IPS-18c (cell line): ENCODE measurements around the gene TMEM161A.
A peak's percentile ranks its signal among the peaks of the same experiment; 100 is the strongest.
"Not testable (repeated sequence)": the region's sequence is repeated elsewhere in the genome, so short reads cannot be mapped to it uniquely, and the experiment has no call there.

Source experiments
- H3K4me3 ChIP-seq: 2 replicates; pipeline ENCODE4 v1.7.0; 2013; ENCODE audit warnings: low read depth, mild to moderate bottlenecking, low read length, moderate library complexity; ENCODE audit not compliant: insufficient read depth
- H3K9me3 ChIP-seq: one replicate; pipeline ENCODE4 v1.6.1; 2013; ENCODE audit warnings: mild to moderate bottlenecking, low read length, moderate library complexity; ENCODE audit not compliant: control insufficient read depth, insufficient read depth

Gene TMEM161A

DNA sequence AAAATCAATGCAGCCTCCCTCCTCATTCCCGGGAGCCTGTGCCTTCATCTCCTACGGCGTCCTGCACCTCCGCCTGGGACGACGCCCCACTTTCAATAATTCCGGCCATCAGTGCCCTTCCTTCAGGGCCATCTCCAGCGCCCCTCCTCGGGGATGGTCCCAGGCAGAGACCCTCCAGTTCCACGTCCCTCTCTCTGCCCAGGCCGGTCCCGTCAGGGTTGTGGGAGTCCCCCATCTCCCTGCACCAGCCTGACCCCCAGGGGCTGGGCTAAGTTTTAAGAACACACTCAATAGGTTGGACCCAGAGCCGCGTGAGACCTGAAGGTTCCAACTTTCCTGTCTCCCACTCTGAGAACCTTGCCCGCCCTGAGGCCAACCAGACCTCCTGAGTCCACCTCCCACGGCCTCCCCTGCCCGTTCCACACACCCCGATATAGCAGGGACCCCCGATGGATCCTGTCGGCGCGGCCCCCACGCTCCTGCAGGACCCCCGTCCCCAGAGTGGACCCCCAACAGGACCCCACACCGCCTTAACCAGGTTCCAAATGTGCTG is 646 bp downstream of the TMEM161A start:
- no peaks in the 10 kb centered on the region for H3K9me3 ChIP-seq
- peak overlapping the region; percentile 70 for H3K4me3 ChIP-seq

DNA sequence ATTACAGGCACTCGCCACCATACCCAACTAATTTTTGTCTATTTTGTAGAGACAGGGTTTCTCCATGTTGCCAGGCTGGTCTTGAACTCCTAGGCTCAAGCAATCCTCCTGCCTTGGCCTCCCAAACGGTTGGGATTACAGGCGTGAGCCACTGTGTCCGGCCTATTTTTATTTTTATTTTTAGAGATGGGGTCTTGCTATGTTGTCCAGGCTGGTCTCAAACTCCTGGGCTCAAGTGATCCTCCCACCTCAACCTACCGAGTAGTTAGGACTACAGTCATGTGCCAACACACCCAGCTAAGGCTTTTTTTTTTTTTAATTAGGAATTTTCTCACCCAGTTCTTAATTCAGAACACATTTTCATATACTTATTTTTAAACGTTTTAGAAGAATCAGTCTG is 2.6 kb downstream of the TMEM161A start:
- not testable (repeated sequence) for H3K9me3 ChIP-seq

DNA sequence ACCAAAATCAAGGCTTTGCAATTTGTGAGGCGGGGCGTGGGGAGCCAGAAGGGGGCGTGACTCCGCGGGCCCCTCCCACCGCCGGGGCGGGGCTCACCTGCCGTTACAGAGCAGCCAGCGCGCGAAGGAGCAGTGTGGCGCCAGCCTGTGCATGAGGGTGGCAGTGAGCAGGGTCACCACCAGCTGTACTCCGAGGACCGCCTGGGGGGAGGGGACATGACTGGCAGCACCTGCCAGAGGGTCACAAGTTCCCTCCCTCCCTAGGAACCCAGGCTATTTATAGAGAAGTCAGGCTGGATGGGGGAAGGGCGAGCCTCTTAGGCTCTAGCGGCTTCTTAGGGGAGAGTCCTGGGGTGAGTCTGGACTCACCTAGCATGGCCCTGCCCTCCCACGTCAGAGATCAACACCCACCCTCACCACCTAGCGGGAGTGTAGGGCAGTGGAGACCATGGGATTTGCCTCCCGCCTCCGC is 3.6 kb downstream of the TMEM161A start:
- H3K4me3 ChIP-seq, result peak overlapping the region; percentile 40
- H3K9me3 ChIP-seq, result no peaks in the 10 kb centered on the region

More for the DNA sequence above, 2.6 kb downstream of the TMEM161A start:
- H3K4me3 ChIP-seq, result not testable (repeated sequence)

DNA sequence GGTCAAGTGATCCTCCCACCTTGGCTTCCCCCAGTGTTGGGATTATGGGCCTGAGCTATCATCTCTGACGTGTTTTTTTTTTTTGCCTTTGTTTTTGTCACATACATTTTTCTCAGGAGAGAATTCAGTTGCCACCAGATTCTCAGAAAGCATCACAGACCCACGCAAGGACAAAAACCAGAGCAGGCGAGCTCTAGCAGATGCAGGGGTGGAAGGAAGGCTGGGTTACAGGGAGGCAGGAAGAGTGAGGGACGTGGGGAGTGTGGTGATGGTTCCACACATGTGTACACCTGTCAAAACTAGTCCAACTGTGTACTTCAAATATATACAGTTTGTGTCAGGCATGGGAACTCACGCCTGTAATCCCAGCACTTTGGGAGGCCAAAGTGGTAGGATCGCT is 4.3 kb downstream of the TMEM161A start:
- no peaks in the 10 kb centered on the region for H3K9me3 ChIP-seq
- no peak overlapping the region for H3K4me3 ChIP-seq

DNA sequence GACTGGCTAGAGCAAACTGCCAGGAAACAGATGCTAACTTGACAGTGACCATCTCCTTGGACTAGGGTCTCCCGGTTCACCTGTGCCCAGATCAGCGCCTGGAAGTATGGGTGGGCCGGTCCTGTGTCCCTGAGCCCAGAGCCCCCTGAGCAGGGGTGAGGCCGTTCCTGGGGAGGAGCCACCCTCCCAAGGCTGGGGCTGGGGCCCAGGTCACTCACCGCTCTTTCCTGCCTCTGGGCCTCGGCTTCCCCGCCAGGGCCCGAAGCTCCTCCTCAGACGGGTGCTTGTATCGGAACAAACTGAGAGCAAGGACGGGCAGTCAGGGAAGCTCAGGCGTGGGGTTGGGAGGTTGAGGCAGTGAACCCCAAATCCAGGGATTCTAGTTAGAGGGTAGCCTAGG is 5.4 kb downstream of the TMEM161A start:
- H3K9me3 ChIP-seq, result no peaks in the 10 kb centered on the region
- H3K4me3 ChIP-seq, result no peak overlapping the region

DNA sequence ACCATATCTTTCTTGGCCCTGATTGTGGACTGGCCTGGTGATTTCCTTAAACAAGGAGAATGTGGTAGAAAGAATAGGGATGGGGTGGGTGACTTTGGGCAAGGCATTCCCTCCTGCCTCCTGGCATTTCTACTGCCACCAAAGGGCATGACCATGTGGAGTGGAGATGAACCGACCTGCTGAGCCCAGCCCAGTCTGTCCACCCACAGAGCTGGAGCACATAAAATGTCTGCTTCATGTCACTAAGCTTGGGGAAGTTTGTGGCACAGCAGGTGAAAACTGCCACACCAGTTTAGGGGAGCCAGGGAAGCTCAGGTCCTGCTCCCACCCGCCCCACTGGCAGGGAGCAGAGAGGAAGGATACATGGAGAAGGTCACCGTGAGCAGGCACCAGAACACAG is 6.3 kb downstream of the TMEM161A start:
- H3K4me3 ChIP-seq, result no peak overlapping the region; the same call in 1 of the 2 replicates
- no peaks in the 10 kb centered on the region for H3K9me3 ChIP-seq

DNA sequence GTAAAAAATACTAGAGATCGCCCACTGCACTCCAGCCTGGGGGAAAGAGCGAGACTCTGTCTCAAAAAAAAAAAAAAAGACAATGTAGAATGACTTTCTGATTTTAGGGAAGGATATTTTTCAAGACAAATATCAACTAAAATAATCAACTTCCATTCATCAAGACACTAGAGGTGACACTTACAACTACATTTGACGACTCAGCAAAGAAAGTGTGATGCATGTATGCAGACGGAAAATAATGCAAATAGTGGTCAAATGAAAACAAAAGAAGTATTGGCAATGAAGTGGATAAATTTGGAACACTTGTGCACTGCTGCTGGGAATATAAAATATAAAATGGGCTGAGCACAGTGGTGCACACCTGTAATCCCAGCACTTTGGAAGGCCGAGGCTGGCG is 12.2 kb downstream of the TMEM161A start:
- H3K4me3 ChIP-seq, result no peak overlapping the region
- H3K9me3 ChIP-seq, result no peaks in the 10 kb centered on the region

DNA sequence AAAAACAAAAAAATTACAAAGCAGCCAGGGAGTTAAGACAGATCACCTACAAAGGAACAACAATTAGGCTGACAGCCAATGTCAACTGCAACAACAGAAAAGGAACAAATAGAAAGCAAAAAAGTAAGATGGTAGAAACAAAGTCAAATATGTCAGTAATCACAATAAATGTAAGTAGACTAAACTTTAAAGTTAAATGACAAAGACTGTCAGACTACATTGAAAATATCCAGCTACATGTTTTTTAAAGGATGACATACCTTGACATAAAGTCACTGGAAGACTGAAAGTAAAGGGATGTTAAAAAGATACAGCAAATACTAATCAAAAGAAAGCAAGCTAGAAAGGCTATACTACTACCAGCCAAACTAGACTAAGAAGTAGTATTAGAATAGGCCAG is 14.9 kb downstream of the TMEM161A start:
- Histone ChIP-seq H3K9me3 (no peaks in the 10 kb centered on the region), H3K4me3 (no peak overlapping the region)

DNA sequence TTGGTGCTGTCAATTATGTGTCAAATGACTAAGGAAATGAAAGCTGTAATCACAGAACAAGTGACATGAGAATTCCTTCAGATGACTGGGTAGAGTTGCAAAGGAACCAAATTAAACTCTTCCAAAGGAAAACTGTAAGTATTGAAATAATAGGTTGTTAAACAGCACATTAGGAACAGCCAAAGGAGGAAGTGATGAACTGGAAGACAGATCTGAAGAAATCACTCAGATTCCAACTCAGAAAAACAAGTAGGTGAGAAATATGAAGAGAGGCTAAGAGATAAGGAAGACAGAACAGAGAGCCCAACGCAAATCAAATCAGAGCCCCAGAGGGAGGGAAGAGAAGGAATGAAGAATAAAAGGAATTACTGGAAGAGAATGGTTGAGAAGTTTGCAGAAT is 15.4 kb downstream of the TMEM161A start:
- Histone ChIP-seq H3K9me3 (no peaks in the 10 kb centered on the region), H3K4me3 (no peak overlapping the region)

DNA sequence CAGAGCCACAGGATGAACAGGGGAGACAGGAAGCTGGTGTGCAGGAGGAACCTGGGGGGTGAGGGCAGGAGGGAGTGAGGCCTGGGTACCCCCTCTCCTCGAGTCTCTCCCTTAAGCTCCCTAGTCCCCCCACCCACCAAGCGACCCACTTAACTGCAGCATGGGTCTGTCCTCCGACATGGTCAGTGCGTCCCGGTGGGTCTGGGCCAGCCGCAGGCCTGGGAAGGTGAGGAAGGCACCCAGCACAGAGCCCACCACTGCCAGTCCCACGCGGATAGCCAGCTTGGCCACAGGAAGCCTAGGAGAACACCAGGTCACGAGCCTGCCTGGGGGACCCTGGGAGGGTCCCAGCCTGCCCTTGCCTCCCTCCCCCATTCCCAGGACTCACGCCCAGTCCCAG is 16.9 kb downstream of the TMEM161A start:
- Histone ChIP-seq H3K9me3 (no peaks in the 10 kb centered on the region), H3K4me3 (no peak overlapping the region)

DNA sequence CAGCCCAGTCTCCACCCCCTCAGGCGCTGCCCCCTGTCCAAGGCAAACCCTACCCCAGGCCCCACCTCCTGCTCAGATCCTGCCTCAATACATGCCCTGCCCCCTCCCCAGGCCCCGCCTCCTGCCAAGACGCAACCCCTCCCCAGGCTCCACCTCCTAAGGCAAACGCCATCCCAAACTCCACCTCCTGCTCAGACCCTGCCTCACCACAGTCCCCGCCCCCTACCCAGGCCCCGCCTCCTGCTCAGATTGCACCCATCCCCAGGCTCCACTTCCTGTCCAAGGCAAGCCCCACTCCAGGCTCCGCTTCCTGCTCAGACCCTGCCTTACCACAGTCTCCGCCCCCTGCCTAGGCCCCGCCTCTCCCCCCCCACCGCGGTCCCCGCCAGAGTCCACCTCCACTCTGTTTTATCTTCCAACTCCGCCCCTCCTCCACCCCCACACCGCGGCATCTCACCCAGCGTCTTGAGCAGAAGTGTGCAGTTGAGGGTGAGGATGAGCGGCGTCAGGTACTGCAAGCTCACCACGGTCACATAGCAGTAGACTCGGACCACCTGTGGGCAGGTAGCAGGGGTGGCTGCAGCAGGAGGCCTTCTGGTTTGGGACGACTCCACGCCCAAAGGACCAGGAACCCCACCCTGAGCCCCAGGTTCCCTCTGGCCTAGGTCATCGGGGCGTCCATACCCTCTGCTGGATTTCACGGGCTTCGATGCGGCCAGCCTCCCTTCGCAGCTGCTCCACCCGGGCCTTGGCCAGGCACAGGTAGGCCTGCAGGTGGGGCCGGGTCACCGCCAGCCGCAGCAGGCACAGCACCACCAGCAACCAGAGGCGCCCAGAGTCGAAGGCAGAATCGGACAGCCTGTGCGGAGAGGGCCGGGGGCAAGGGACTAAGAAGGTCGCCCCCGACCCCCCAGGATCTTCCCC is 17.7 kb downstream of the TMEM161A start:
- no peaks in the 10 kb centered on the region for H3K9me3 ChIP-seq
- H3K4me3 ChIP-seq, result peak overlapping the region; percentile 61

DNA sequence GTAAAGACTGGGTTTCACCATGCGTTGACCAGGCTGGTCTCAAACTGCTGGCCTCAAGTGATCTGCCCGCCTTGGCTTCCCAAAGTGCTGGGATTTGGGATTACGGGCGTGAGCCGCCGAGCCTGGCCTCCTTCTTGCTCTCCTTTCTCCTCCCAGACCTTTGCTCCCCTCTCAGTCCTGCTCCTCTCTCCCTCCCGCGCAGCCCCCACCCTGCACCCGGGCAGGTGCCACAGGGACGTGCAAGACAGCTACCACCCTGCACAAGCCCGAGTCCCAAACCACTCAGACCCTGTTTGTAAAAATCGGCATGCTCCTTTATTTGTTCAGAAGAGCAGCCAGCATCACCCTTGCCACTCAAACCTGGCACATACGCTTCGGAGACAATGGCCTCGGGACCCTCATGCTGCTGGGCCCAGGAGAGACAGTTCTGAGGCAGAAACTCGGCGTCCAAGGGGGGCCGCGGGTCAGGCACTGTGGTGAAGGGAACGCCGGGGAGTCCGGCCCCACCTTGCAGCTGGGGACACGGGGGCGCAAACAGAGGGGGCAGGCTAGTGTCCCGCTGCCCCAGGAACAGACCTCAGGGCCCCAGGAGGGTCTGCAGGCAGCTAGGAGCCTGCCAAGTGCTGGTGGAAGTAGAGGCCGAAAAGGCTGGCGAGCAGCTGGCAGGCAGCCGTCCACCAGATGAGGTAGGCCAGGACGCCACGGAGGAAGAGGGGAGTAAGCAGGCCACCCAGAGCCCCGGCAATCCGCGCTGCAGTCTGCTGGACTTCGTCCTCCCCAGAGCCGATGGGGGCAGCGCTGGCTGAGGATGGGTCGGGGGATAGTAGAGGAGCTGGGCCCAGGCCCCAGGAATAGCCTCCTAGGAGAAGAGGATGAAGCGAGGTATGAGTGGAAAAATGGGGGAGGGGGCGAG is 18.7 kb downstream of the TMEM161A start:
- H3K4me3 ChIP-seq, result no peak overlapping the region
- H3K9me3 ChIP-seq, result no peaks in the 10 kb centered on the region

DNA sequence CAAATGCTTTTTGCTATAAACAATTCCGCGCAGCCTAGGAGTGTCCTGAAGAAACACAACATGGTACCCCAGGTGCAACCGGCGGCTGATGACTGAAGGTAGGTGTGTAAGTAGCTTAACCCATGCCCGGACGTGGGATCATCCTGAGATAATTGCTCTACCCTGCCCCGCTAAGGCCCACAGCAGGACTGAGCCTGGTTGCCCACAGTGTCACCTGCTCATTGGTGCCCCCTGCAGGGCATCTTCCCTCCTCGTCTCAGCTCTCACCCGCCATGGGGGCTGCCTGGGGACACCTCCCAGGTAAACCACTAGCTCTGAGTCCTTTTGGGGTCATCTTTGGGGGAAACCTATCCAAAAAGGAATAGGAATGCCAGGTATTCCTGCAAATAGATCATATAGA is 22.3 kb downstream of the TMEM161A start:
- H3K4me3 ChIP-seq, result no peak overlapping the region
- no peaks in the 10 kb centered on the region for H3K9me3 ChIP-seq

DNA sequence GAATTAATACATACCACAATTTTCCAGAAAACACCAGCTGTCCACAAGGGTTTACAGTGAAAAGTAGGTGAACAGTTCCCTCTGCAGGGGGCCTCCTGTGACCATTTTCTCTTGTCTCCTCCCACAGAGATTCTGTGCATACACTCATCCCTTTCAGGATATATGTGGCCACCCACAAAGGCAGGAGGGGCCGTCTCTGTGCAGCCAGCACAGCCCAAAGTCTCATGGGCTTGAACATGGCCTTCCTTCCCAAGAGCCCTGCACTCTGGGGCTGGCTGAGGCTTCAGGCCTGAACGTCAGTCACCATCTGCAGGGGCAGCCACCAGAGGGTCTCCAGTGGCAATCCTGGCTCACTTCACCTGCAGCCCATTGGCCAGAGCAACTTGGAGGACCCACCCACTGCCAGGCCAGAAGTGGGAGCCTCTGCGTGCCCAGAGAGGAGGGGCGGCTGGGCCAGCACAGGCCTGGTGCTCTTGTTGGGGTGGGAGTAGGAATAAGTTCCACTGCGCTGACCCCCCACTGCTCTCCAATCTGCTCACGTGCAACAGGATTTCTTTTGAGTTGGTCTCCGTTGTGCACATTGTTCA is 25.1 kb downstream of the TMEM161A start:
- no peaks in the 10 kb centered on the region for H3K9me3 ChIP-seq
- no peak overlapping the region for H3K4me3 ChIP-seq

DNA sequence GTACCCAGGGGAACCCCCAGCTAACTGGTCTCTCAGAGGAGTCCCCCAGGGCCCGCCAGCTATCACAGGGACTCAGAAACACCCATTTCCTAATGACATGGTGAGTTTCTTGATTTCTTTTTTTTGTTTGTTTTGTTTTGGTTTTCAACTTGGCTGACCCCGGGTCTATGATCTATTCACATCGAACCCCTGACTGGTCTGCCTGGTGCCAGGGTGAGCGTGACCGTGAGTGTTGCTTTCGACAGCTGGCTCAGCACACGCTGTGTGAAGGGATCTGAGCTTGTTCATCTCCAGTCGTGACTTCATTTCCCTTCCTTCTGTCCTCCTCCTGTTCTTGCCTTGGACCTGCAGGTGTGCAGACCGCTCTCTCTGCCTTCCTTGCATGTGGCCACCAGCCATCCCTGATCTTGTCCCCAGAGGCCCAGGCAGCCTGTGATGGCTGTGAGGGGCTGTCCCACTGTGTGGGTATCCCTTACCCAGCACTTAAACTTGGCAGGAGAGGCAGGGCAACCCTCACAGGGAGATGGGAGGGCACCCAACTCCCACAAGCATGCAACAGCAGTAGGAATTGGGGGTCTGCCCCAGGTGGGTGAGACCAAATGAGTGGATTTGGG is 26.2 kb downstream of the TMEM161A start:
- H3K4me3 ChIP-seq, result no peak overlapping the region

DNA sequence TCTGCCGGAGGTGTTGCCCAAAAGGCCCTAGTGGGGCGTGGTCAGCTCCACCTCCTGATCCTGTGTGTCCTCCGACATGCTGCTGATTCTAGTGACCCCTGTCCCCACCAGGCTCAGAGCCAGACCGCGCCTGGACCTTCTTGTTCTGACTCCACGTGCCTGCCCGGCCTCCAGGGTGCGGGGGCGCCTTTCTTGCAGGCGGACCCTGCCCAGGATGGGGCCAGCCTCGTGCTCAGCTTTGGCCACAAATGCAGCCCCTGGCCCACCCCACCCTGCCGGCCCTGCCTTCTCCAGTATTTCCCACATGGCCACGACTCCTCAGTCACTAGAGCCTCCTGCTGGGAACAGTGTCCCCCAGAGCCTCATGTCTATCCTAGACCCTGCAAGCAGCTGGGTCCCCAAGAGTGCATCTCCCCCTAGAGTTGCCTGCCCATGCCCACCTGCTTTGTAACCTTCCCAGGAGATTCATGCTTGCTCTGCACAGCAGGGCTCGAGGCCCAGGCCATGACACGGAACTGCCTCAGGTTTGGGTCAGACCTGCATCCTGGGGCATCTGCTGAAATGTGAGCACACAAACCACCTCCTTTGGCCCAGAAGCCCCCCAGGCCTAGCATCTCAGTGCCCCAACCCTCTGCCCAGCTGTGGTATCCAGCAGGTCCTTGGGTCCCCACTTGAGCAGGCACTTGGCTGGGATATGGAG is 27.0 kb downstream of the TMEM161A start:
- Histone ChIP-seq H3K4me3 (no peak overlapping the region), H3K9me3 (no peaks in the 10 kb centered on the region)

More for the DNA sequence above, 26.2 kb downstream of the TMEM161A start:
- H3K9me3 ChIP-seq, result no peaks in the 10 kb centered on the region
